RCC 7860 (cell line): ENCODE measurements around the gene NODAL.

ENCODE experiments used
- DNase-seq: peaks from one replicate; pipeline ENCODE4 v3.0.0-alpha.2; 2015; ENCODE audit warnings: low spot score
- FAIRE-seq: peaks from 2 replicates; lab custom pipeline; 2012; peaks lifted over from hg19 to GRCh38; lab: Jason Lieb, UNC

Gene NODAL

DNA sequence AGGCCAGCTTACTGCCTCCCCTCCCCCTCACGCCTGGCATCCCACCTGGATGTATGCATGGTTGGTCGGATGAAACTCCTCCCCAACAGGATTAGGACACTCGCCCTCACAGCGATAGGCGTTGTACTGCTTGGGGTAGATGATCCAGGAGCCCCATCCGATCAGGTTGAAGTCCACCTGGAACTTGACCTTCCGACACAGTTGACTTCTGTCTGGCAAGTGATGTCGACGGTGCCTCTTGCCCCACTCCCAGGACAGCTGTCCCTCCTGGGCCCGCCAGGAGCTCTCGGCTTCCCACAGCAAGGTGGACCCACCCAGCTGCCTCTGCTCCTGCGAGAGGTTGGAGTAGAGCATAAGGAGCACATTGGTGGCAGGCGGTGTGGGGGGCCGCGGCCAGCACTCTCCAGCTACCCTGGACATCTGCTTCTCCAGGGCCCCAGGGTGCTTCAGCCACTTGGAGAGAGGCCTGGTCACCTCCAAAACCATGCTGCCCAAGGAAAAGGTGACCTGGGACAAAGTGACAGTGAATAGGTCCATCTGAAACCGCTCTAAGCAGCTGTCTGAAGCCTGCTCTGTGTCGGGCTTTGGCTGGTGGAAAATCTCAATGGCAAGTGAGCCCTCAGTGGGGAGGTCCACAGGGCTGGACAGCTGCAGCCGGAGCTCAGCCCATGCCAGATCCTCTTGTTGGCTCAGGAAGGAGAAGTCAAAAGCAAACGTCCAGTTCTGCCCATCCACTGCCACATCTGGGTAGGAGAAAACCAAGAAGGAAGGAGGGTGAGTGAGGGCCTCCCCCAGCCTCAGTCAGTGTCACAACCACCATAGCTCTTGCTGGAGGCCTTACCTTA is 6.0 kb downstream of the NODAL start:
- DNase-seq (no peak), FAIRE-seq (no peak)

DNA sequence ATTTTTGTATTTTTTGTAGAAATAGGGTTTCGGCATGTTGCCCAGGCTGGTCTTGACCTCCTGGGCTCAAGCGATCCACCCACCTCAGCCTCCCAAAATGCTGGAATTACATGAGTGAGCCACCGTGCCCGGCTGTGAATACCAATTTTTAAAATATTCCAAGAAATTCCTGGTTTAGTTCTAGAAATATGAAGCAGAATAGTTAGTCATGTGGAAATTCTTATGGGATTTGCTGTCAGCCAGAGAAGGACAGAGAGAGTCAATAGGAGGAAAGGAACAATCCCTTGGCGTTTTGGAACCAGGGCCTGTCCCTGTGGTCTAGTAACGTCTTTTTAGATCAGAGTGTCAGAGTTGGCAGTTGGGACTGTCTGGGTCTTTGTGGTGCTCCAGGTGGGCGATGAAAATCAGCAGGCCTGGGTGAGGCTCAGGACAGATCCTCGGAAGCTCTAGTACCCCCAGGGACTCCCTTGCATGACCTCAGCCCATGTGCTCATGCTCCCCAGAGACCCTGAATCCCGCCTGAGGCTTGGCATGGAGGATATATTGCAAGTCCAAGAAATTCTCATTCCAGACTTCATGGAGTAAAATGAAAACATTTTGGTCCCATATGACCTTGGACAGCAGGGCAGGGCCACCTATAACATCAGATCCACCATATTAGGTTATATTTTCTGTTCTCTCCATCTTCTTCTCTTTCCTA is 7.8 kb downstream of the NODAL start:
- DNase-seq: no peak
- no peak for FAIRE-seq

DNA sequence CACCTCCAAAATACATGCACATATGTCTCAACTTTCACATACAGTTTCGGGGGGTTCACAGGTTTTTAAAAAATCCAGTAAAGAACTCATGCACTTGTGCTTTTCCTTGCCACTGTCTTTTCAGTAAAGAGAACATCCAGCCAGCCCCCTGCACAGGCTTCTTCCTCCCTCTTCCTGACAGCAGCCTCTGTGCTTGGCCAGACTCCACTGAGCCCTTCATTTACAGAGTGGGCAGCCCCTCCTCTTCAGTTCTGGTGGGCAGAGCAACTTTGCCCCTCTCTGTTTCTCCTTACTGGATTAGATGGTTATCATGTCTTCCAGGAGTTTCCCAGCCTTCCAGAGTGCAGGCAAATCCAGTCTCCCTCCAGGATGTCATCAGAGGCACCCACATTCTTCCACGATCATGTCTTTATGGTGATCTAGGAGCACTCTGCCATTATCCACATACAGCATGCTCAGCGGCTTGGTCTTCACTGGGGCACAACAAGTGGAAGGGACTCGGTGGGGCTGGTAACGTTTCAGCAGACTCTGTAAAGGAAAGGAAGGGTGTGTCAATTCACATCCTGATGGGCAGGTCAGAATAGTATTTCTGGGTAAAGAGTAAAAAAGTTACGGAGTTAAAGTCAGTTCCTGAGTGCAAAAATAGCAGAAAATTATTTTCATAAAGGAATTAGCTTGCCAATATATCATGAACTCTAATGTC is 8.8 kb downstream of the NODAL start:
- DNase-seq (no peak), FAIRE-seq (no peak)

DNA sequence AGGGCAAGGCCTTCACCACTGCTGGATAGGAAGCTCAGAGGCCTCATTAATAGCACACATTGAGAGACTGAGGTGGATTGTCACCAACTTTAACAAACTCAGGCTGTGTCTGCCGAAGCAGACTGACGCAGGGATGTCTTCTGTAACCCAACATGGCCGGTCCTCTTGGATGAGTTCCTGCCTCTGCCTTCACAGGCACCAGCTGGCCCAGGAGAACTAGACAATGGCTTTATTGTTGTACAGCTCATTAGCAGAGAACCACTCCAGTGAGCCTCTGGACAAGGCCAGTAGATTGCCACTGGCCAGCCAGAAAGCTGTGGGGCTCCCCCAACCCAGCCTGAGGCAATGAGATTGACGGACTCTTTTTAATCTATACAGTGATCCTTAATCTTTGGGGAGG is 9.4 kb downstream of the NODAL start:
- FAIRE-seq (no peak), DNase-seq (no peak)

DNA sequence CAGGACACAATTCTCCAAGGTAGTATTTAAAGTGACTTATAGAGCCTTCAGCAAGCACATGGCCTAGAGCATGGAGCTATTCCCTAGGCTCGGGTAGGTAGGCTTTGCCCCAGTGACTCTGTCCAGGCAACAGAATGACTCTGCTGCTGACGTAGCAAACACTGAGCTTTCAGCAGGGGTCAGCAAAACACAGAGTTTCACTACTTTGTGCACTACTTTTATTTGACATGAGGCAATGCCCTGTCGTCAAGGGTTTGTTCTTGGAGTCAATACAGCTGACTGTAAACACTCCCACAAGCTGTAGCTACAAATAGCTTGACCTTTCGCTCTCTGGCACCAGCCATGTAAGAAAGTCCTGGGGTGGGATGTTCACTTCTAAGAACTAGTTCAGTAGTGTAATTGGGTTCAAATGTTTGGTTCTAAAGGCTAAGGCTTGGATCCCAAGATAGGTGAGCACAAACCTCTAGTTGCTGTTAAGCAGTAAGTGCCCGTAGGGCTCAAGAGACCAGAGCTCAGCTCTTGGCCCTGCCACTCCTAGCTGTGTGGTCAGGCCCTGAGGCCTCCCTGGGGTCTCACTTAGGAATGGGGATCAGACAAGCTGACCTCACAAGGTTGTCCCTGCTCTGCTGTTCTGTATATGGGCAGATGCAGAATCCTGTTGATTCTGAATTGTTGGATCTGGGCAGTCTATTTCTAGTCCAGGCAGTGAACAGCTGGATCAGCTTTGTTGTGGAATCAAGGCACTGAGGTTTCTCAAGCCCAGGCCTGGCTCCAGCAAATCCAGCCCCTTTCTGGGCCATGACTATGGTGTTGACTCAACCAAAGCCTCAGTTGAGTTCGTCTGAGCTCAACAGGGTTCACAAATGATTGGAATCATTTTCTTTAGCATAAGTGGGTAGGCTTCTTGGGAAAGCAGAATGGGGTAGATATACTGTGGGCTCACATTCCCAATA is 10.7 kb downstream of the NODAL start:
- FAIRE-seq: no peak
- DNase-seq: no peak

DNA sequence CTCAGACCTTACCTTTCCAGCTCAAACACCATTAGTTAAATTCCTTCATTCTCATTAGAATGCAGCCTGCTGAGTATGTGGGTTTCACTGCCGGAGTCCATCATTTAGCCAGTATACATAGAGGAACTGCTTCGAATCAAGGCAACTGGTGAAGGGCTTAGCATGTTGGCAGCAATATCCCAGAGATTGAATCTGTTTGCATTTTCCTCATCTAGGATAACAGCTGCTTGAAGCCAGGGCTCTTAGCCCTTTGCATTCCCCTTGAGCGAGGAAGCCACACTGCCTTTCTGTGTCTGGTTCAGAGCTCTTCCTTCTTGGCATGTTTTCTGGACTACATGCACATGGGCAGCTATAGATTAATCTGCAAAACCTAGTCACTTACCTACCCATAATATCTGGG is 14.7 kb downstream of the NODAL start:
- DNase-seq (no peak), FAIRE-seq (no peak)

DNA sequence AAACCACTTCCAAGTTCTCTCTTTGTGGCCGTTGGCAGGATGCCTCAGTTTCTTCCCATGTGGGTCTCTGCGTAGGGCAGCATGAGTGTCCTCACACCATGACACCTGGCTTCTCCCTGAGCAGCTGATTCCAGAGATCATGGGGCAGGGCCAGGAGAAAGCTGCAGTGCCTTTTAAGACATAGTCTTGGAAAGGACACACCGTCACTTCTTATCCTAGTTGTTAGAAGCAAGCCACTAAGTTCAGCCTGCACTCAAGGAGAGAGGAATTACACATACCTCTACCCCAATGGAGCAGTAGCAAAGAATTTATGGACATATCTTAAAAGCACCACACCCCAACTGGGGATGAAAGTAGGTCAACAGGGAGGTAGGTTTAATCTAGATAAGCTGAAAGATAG is 16.4 kb downstream of the NODAL start:
- FAIRE-seq (no peak), DNase-seq (no peak)

DNA sequence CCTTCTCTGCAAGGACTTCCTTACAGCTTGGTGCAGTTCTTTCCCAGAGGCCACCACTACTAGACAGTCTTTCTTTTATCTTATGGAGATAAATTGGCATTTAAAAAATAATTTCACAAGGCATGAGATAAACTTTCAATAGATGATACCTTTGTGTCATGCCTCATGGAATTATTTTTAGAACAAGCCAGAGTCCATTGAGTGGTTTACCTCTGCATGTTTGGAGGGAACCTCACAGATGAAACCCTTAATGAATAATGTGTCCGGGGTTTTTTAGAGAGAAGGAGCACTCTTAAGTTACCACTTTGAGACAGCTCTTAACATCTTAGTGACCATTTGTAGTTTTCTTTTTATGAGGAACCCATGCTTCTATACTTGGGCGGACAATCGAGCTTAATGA is 17.2 kb downstream of the NODAL start:
- no peak for FAIRE-seq

DNA sequence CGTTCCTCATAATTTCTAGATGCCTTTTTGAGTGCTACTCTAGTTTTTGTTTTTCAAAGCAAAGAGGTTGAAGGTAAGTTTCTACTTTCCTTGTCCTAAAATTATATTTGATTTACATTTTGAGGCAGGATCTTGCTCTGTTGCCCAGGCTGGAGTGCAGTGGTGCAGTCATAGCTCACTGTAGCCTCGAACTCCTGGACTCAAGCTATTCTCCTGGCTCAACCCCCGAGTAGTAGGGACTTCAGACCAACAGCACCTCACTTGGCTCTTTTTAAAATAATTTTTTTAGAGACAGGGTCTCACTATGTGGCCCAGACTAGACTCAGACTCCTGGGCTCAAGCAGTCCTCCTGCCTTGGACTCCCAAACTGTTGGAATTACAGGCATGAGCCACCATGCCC is 22.8 kb downstream of the NODAL start:
- no peak for FAIRE-seq
- no peak for DNase-seq

More for the DNA sequence above, 17.2 kb downstream of the NODAL start:
- no peak for DNase-seq

DNA sequence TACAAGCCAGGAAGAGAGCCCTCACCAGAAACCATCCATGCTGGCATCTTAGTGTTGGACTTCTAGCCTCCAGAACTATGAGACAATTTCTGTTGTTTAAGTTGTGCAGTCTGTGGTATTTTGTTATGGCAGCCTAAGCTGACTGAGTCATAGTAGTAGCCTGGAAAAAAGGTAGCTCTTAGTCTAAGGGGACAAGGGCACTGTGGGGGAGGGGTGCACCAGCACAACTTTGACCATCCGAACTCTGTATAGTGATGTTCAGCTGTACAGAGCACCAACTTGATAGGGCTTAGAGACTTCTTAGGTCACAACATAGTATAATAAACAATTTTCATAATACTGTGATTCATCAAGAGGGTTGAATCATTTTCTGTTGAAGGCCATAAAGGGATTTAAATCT is 23.3 kb downstream of the NODAL start:
- DNase-seq (peak; percentile 14), FAIRE-seq (no peak)

DNA sequence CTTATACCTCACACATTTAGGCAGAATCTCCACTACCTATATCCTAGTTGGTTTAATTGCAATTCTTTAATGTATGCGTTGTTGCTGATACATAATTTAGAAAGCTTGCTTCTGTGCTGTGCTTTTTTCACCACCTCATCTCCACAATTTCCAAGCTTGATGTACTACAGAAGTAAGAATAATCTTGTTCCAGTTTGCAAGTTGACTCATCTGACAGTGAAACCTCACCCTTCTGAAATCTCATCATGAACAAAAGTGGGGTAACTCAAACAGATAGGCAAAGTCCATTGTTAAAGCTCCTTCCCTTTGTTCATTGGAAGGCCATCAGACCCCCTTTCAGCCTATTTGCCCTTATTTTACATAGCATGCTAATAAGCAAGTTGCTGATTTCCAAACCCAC is 23.9 kb downstream of the NODAL start:
- DNase-seq (no peak), FAIRE-seq (no peak)

DNA sequence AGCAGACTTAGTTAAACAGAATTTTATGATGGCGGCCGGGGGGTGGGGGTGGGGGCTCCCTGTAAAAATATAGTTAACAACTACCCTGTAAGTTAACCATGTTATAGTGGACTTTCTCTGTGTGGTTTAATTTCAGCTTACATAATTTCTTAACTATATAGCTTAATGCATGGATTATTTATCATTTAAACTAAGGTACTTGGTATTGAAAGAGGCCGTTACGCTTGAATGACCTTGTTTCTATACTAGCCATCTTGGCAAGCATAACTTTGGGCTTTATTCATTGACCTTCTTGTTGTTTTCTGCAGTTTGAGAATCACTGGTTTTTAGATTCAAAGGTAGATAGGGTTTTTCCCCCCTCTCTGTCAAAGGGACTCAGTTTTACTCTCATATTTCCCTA is 29.1 kb downstream of the NODAL start:
- FAIRE-seq (no peak), DNase-seq (no peak)

DNA sequence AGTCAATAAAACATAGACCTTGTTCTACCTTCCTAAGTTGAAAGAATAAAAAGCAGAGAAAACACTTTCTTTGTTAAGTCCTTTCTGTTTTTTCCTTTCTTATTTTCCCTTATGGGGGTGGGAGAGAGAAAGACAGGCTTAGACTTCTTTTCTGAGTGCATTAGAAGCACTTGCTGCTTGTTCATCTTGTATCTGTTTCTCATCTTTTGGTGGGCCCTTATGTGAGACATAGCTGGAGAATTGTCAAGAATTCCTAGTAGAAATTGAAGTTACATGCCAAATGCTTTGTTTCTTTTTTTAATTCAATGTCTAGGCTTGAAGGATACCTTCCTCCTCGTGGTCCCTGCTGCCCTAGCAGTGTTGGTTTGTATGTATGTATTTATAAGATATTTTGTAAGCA is 30.9 kb downstream of the NODAL start:
- FAIRE-seq: no peak
- no peak for DNase-seq

DNA sequence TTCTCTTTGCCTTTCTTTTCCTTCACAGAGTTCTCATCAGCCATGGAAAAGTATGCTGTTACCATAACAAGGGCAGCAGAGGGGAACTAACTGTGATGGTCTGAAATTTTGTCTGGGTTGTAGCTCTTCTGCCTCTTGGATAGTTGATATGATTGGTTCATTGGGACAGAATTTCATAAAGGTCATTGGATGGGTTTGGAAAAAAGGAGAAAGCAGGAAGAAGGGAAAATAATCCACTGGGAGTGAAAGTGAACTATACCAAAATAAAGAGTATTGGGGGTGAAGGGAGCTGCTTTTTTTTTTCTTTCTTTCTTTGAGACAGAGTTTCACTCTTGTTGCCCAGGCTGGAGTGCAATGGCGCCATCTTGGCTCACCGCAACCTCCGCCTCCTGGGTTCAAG is 31.7 kb downstream of the NODAL start:
- no peak for FAIRE-seq
- DNase-seq: no peak

DNA sequence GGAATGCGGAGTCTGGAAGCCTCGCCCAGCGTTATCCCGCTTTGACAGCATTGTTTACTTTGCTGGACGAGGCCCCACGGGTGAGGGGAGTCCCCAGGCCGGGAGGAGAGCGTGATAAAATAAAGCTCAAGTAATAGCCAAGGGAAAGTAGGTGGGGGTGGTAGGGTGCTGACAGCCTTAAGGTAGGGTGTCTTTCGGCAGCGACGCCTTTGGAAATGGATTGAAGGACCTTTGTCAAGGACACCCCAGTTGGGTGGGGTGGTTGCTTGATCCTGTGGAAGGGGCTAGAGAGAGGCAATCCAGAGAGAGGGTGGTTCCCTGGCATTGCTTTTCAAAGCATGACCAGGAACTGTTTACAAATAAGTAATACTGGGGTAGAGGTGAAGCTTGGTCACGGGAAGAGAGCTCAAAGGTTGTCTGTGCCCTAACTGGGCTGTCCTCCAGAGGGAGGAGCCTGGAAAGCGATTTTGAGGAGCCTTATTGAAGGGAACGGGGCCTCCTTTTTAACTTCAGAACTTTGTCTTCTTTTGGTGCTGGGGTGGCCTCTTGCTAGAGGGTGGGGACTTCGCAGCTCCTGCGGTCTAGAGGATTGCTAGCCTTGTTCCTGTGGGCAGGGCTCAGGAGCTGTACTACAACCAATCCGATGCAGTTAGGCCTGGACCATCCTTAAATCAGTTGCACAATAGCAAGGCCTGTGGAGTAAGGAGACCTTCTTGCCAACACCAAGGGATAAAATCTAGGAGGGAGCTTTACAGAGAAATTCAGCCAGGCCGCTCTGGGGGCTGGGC is 36.2 kb downstream of the NODAL start:
- FAIRE-seq: peak; percentile 44

DNA sequence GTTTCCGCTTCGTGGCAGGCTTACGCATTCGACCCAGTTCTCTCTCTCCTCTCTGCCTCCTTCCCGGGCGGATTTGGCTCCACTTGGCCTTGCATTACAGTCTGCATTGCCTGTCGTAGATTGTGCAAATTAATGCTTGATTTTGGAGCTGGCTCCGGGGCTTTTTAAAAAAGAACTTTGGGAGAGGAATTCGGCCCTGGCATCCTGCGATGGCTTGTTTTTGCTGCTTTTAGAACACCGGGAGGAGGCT is 36.8 kb downstream of the NODAL start:
- FAIRE-seq: no peak

More for the DNA sequence above, 36.2 kb downstream of the NODAL start:
- peak; percentile 35 for DNase-seq

DNA sequence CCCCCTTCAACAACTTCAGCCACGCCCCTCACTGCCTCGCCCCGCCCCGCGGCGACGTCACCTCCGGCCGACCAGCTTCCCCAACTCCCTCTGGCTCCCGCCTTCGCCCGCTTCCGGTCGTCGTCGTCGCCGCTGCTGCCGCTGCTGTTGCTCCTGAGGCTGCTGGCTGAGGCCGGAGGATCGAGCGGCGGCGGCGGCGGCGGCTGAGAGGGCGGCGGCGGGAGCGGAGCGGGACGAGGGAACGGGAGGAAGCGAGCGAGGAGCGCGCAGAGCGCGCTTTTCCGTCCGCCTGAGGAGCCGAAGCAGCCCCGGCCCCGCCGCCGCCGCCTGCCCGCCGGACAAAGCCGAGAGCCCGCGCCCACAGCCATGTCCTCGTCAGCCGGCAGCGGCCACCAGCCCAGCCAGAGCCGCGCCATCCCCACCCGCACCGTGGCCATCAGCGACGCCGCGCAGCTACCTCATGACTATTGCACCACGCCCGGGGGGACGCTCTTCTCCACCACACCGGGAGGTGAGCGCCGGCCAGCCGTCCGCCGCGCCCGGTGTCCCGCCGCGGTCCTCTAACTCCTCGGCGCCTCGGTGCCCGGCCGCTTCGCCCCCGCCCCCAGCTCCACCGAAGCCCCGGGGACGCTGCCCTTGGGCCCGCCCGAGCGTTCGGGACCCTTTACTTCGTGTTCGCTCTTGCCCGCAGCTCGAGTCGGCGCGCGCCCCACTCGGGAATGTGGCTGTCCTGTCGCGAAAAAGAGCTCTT is 37.3 kb downstream of the NODAL start, which contains the start of gene EIF4EBP2:
TSS of gene EIF4EBP2 (plus strand) at position 110 of the 751 bp plus-strand sequence. CDS start at position 367, 257 bp downstream.
- DNase-seq (peak; percentile 85), FAIRE-seq (peak; percentile 71)

More for the DNA sequence above, 36.8 kb downstream of the NODAL start:
- DNase-seq: no peak

DNA sequence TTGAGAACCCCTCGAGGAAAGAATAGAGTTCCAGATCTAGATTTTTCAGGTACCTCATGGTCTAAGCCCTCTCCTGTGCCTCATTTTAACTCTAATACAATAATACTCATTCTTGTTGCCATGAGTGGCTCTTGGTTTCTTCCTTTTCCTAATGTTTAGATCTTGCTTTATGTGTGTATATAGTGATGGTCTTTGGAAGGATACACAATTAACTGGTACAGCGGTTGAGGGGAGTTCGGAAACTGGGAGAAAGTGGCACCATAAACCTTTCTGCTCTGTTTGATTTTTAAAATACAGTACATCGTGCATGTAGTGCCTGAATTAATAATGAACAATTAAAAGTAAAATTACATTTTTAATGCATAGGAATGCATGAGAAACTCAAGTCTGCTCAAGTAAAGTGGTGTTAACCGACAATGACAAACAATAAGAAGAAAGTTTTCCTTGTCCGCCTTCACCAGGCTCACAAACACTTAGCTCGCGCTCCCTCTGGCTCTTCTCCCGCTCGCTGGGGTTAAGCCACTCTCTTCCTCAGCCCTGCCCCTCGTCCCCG is 37.9 kb downstream of the NODAL start:
- no peak for DNase-seq
- no peak for FAIRE-seq

DNA sequence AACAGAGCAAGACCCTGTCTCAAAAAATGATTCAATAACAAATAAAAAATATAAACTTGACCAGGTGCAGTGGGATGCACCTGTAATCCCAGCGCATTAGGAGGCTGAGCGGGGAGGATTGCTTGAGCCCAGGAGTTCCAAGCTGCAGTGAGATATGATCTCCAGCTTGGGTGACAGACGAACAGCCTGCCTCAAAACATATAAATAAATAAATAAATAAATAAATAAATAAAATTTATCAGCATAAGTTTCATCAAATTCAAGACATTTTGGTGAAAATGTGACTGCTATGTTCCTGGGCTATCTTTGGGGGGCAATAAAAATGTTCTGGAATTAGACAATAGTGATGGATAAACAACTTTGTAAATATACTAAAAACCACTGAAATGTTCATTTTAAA is 42.3 kb downstream of the NODAL start:
- DNase-seq (no peak), FAIRE-seq (no peak)
